GM21528 (cell line): ENCODE data around the gene KEL.
"Not testable (repeated sequence)": the region's sequence is repeated elsewhere in the genome, so short reads cannot be mapped to it uniquely, and the experiment has no call there.

Experiments used
- ATAC-seq: cut with Tn5 transposase; IDR thresholded peaks from one replicate; pipeline ENCODE4 v1.9.1; 2021; ENCODE audit warnings: mild to moderate bottlenecking, moderate library complexity; ENCODE audit not compliant: unreplicated experiment, low FRiP score

KEL gene, protein sequence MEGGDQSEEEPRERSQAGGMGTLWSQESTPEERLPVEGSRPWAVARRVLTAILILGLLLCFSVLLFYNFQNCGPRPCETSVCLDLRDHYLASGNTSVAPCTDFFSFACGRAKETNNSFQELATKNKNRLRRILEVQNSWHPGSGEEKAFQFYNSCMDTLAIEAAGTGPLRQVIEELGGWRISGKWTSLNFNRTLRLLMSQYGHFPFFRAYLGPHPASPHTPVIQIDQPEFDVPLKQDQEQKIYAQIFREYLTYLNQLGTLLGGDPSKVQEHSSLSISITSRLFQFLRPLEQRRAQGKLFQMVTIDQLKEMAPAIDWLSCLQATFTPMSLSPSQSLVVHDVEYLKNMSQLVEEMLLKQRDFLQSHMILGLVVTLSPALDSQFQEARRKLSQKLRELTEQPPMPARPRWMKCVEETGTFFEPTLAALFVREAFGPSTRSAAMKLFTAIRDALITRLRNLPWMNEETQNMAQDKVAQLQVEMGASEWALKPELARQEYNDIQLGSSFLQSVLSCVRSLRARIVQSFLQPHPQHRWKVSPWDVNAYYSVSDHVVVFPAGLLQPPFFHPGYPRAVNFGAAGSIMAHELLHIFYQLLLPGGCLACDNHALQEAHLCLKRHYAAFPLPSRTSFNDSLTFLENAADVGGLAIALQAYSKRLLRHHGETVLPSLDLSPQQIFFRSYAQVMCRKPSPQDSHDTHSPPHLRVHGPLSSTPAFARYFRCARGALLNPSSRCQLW

DNA sequence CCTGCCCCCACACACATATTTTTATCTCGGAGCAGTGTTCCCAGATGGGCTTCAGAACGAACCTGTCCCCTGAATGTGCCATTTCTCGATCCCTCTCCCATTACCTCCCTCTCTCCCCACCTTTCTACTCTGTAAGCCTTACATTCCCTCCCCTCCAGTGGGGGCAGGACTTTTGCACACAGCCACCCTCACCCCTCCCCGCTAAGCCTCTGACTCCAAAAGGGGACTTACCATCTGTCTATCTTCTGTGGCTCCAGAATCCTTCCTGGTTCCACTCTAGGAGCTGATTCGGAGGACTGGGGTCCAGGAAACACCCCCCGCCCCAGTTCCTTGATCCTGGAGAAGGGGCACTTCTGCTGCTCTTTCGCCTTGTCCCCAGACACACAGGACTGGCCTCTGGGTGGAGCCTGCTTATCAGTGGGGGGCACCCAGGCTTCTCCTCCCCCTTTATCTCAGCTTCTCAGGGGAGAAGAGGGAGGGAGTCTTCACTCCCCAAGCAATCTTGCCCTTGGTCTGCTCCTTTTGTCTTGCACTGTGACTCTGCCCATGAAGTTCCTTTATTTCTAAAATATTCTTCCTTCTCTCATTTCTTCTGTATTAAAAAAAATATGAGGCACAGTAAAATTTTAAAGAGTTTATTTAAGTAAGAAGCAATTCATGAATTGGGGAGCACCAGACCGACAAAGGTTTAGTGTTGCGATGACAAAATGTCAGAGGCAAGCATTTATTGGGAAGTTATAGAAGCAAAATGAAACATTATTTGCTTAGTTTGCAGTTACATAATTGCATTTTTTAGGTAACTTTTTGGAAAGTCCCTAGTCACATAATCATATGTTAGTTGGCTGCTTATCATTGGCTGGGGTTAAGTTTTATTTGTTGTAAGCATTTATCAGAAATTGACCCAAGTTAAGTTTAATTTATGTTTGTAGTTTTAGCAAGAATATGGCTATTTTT lies at the start of gene KEL:
KEL (minus strand) TSS at position 391 of the 954 bp plus-strand sequence; CDS start at position 234, 157 bp downstream.
- no peak for ATAC-seq

DNA sequence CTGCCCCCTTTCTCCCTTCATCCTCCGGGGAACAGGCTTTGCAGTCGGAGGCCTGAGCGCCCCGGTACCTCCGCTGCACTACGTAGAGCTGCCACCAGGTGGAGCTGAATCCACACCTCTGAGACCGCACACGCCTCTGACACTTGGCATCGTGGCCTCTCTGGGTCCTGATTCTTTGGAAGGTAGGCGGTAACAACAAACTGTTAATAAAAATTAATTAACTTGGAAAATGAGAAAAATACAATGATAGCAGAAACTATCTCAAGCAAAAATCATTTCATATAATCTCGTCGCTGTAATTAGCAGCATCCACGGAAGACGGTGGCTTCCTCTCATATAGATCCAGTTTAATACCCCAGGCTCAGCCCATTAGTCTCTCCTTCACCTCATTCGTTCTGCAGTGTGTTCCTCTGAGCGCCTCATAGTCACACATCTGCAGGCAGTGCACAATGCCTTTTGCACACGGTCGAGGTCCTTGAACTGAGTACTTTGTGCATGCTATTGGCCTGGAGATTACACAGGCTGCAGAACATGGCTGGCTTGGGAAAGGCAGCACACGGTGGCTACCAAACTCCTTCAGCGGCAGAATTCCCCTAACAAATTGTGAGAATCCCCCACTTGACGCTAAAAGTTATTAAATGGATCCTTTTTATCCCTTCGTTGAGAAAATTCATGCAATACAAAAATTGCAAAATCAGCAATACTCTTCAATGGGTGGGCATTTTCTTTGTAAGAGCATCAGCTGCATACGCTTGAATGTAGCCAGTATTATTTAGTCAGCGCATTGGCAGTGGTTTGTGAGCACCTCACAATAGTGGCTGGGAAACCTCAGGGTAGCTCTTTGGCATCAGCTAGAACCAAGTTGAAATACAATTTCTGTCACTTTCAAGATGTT lies 46.1 kb upstream of the KEL start:
- peak; percentile 93 for ATAC-seq

DNA sequence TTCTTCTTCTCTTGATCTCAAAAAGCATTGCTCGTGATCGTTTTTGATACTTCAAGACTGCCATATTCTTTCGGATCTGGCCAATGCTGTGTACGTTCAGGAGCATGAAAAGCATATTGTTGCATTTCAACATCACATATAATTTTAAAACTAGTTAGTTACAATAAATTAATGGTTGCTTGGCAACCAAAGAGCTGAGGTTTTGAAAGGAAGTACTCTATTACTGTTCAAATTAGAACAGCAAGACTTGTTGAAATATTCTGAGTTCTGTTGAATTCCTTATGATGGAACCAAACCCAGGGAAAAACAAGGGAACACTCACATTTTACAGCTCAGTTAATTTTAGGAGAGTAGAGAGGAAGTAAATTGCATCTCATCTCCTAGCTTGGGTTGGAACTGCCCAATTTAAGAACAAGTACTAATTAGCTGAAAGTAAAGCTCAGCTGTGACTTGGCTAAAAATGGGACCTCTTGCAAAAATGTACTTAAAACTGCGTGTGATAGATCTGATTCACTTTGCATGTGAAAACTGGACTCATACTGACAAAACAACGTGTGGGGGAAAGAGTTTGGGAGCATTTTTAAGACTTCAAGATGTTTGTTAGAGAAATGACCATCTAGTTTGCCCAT lies 43.6 kb upstream of the KEL start:
- no peak for ATAC-seq

DNA sequence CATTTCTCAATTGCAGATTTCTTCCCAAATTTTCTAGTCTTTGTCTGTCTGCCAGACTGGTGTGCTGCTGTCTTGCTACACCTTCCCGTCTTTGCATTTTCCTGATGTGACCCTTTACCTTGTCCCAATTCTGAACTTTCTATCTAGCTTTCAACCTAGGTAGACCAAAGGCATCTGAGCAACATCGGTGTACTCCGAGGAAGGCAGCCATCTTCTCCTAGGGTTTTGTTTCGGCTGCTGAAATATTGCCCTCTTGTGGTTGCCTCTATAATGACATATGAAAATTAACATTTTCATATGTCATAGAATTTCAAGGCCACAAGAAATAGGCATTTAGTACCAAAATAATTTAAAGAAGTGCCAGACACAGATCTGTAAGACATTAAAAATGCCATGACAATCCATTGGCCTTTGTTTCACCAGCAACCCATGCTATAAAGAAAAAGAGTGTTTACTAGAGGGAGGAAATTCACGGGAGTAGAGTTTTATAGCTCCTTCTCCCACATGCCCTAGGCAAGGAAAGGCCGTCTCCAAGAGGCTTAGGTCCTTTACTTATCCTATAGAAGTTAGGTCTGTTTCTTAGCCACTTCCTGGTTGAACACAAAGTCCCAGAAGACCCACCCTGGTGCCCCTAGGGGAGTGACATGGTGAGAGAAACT lies 41.4 kb upstream of the KEL start:
- peak; percentile 71 for ATAC-seq

DNA sequence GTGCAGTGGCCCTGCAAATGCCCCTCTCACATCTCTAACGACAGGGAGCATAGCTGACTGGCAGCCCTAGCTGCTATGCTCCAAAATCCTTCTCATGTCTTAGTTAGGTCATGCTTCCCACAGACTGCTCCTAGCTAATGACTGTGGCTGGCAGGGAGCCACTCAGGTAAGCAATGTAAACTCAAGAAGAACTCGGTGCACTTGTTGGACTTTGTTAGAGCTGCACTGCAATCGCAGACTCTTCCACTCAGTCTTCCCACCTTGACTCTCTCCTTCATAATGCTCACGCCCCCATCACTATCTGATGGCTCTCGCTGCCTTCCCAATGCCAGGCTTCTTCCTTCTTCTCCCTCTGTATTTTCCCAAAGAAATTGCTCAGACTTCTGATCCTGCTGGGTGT lies 40.7 kb upstream of the KEL start:
- no peak for ATAC-seq

DNA sequence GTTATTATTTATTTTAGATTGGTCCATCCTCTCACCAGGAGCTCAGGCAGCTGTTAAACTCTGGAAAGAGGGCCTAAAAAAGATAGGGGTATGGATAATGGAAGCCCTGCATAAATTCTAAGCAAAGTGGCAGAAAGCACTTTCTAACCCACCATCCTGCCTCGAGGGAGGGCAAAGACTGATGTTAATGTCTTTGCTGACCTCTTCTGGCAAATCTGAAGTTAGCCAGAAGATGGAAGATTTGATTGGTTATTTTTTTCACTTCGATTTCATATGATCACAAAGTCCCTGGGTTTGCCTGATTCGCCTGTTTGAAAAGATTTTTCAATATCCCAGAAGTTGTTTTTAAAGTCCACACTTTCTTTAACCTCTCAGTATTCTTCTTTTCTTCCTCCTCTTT lies 39.9 kb upstream of the KEL start:
- no peak for ATAC-seq

DNA sequence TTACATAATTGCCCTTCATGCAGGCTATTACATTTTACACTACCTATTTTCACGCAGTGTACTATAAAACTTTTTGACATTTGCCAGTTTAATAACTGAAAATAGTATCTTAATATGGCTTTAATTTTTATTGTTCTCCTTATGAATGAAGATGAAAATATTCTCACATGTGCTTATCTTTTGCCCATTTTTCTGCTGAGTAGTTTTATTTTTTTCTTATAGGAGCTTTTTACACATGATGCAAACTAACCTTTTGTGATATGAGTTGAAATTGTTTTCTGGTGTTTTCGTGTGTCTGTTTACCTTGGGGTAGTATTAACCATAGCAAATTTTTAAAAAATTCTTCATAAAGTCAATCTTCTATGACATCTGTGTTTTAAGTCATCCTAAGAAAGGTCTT lies 38.5 kb upstream of the KEL start:
- no peak for ATAC-seq

DNA sequence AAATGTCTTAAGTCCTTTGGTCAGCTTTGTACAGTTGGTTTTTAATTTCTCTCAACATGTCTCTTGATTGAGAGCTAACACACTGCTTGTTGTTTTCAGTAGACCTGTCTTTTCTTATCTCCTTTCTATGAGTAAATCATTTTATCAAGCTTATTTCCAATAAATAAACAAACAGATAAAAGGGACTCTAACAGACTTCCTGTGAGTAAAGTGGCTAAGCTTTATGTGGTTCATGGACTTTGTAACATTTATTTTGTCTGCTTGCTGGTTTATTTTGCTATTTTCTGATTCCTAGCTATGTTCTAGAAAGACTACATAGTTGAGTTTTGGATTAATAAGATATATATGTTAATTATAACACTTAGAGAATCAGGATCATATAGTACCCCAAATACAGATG lies 37.6 kb upstream of the KEL start:
- ATAC-seq: no peak

DNA sequence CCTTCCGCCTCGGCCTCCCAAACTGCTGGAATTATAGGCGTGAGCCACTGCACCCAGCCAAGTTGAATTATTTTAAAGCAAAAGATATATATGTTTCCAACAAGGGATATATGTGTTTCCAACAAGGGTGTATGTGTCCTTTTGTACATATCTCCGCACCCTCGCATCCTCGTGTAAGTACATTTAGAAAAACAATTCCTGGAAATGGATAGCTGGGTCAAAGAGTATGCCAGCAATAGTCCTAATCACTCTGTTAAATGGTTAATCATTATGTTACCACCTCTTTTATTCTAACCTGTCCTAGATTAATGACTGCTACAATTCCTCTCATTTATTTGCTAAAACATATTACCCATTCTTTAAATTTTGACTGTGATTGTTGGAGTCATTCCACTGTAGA lies 36.8 kb upstream of the KEL start:
- ATAC-seq: no peak

DNA sequence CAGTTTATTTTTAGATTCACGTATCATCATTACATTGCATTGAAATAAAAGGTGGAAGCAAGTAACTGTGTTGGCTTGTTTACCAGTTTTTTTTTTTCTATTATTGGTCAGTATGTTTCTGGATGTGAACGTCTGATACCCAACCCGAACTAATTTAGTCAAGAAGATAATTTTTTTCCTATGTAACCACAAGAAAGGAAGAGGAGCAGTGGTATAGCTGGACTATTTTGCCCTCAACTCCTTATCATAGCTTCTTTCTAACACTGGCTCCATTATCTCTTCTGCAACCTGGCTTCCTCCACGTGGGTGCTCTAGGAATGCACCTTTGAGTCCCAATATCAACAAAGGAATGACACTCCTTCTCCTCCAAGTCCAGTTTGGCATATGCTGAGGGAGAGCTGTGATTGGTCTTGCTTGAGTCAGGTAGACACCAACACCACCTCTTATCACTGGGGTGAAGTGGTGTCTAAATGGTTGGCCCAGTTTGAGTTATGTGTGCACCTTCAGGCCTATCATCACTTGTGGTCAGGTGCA lies 35.4 kb upstream of the KEL start:
- no peak for ATAC-seq

DNA sequence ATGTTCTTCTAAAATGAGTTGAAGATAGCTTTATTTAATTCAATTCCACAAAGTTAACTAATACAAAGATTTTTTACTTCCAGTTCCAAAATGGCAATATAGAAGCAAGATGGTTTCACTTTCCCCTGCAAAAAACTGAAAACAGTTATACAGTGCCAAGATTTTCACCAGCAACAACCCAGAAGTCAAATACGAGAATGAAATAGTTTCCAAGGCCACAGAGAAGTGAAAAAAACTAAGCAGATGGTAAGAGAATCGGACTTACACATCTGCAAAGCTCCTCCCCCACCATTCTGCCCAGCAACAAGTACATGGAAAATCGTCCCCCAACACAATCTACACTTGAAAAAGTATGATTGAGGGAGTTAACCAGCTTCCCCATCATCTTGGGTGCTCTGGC lies 30.3 kb upstream of the KEL start:
- ATAC-seq: no peak

DNA sequence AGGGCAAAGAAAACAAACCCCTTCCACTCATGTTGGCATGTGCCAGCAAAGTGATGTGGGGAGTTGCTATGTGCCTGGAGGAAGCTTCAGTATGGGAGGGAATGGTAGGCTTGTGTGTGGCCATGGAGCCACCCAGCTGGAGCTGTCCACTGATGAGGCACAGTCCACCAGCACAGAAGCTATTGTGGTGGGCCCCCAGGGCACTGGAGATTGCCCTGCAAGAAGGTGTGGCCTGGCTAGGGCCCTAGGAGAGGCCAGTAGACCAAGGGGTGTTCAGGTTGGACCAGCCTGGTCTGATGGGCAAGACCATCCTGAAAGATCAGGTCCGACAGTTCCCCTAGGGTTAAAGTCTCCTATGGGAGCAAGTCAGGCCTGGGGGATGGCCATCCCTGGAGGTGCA lies 22.1 kb upstream of the KEL start:
- no peak for ATAC-seq

DNA sequence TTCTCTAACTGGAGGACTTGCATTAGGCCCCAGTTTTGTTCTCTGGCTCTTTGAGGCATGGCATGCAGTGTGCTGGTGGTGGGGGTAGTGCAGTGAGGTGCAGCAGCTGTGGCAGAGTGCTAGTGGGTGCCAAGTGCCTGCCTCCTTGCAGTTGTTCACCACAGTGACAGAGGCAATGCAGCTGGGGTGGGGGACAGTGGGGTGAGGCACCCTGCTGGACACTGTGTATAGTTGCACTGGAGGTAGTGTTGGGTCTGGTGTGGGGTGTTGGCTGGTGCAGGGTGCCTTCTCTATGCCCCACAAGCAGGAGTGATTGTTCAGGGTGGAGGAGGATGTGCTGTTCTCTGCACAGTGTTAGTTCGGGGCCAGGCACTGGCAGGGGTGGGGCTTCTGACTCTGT lies 21.7 kb upstream of the KEL start:
- ATAC-seq: no peak

DNA sequence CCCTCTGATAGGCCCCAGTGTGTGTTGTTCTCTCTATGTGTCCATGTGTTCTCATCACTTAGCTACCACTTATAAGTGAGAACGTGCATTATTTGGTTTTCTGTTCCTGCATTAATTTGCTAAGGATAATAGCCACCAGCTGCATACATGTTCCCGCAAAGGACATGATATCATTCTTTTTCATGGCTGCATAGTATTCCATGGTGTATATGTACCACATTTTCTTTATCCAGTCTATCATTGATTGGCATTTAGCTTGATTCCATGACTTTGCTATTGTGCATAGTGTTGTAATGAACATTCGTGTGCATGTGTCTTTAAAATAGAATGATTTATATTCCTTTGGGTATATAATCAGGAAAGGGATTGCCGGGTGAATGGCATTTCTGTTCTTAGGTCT lies 16.2 kb upstream of the KEL start:
- ATAC-seq: not testable (repeated sequence)

DNA sequence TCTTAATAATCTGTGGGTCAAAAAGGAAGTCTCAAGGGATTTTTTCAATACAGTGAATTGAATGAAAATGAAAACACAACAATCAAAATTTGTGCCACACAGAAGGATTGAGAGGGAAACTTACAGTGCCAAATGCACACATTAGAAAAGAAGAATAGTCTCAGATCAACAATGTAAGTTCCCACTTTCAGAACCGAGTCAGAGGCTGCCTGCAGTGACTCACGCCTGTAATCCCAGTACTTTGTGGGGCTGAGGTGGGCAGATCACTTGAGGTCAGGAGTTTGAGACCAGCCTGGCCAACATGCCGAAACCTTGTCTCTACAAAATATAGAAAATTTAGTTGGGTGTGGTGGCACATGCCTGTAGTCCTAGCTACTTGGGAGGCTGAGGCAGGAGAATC lies 12.5 kb upstream of the KEL start:
- ATAC-seq: no peak

DNA sequence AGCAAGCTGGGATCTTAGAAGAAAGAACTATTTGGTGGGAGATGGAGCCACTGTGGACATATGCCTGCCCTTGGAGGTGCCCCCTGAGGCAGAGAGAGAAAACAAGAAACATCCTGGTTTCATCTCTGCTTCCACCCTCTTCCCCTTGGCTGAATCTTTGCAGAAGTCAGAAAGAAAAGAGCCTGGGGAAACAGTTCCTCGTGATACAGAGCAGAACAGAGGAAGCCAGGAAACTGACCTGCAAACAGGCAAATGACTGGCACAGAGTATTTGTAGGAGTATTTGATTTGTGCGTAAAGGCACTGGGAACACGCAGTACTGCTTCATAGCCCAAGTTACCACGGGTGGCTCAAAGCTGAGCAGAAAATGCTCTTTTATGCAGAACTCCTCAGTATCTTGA lies 7.0 kb upstream of the KEL start:
- ATAC-seq: no peak

DNA sequence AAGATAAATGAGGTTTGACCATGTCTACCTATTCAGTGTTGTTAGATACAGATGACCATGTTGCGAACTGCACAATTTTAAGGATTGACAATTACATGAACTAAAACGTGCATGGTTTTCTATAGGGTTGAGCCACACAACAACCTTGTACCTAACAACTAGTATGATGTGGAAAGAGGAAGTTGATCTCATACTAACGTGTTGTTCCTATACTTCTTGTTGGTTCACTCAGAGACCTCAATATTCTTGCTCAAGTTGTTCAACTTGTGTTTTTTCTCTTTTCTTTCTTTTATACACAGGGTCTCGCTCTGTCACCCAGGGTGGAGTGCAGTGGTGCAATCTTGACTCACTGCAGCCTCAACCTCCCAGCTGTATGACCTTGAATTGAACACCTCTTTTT lies 6.1 kb upstream of the KEL start:
- no peak for ATAC-seq

DNA sequence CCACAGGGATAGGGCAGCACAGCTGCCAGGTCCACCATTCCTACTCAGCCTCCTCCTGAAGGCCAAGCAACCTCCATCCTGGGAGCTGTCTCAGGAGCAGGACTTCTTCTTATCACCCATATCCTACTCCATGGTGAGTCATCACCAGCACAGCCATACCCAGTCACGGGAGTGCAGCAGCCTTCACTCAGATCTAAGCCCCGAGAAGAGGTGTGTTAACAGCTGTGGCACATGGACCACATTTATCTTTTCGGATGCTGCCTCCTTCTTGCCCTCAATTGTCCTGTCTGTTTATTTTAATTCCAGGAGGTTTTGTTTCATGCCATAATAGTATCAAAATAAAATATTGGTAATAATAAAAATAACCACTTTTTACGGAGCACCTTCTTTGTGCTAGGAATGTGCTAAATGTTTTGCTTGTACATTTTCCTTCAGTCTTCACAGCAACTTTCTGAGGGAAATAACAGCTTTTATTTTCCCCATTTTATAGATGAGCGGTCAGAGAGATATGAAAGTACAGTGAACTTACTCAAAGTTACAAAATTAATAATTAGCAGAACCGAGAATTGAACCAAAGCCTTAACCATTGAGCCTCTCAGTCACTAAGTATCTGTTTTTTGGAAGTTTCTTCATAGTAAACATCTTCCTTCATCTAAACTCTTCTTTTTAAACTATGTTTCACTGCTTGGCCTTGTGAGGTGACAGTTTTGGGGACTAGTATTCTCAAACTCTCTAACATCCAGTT lies 2.5 kb upstream of the KEL start:
- no peak for ATAC-seq
